Activated T-cell treated with anti-CD3 and anti-CD28 coated beads, Interleukin-2, amount 50 U/mL, for 48 hours (primary cell): Measurements from ENCODE around the gene LRRC74A.
"Not testable (repeated sequence)": the region's sequence is repeated elsewhere in the genome, so short reads cannot be mapped to it uniquely, and the experiment has no call there.

Source experiments
- DNase-seq, 2 experiments: peaks; one replicate each; pipeline ENCODE4 v3.0.0-alpha.2; 2020

LRRC74A gene

GRCh38 chr14:76898006-76898405 is 71.8 kb downstream of the LRRC74A start:
- not testable (repeated sequence) for DNase-seq

- DNase-seq: no peak
These were observed 74.5 kb downstream of the LRRC74A start for GRCh38 chr14:76900682-76901081.

GRCh38 chr14:76901171-76902055 is 75.2 kb downstream of the LRRC74A start:
- no peak for DNase-seq

GRCh38 chr14:76902591-76902990 is 76.4 kb downstream of the LRRC74A start:
- DNase-seq: no peak

- no peak for DNase-seq
These were observed 78.0 kb downstream of the LRRC74A start for GRCh38 chr14:76904100-76904739.

GRCh38 chr14:76904740-76905569 is 78.7 kb downstream of the LRRC74A start:
- peak; percentile 85 to 88 for DNase-seq

GRCh38 chr14:76908834-76909233 is 82.6 kb downstream of the LRRC74A start:
- peak; percentile 43 to 44 for DNase-seq

GRCh38 chr14:76909266-76909665 is 83.1 kb downstream of the LRRC74A start:
- DNase-seq: no peak

- no peak for DNase-seq
These were observed 84.2 kb downstream of the LRRC74A start for GRCh38 chr14:76910371-76910890.

- no peak for DNase-seq
These were observed 85.3 kb downstream of the LRRC74A start for GRCh38 chr14:76911473-76911872.

GRCh38 chr14:76914533-76915081 is 88.4 kb downstream of the LRRC74A start:
- not testable (repeated sequence) for DNase-seq

- DNase-seq: no peak
These were observed 90.0 kb downstream of the LRRC74A start for GRCh38 chr14:76916040-76916715.

GRCh38 chr14:76917158-76917596 is 91.0 kb downstream of the LRRC74A start:
- no peak for DNase-seq

GRCh38 chr14:76917745-76918255 is 91.6 kb downstream of the LRRC74A start:
- no peak for DNase-seq

- DNase-seq: no peak
These were observed 92.1 kb downstream of the LRRC74A start for GRCh38 chr14:76918256-76918781.

GRCh38 chr14:76918782-76919394 is 92.7 kb downstream of the LRRC74A start:
- DNase-seq: no peak
